ENCODE measurements around the gene CHD5.

The CHD5 gene

DNA sequence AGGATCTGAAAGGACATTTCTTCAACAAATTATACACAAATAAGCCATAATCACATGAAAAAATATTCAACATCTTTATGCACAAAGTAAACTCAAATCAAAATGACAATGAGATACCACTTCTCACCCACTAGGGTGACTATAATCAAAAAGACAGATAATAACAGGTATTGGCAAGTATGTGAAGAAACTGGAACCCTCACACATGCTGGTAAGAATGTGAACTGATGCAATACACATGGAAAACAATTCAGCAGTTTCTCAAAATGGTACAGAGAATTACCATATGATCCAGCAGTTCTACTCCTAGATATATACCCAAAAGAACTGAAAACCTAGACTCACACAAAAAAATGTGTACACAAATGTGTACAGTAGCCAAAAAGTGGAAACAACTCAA, 62.5 kb downstream of the CHD5 start:
- Histone ChIP-seq H3K4me3 (ENCODE audit: low read length) (no peak overlapping the region), H2AFZ (ENCODE audit: low read length) (no peak overlapping the region), H4K20me1 (ENCODE audit: insufficient read depth, low read length) (no peaks in the 10 kb centered on the region), H3K79me2 (ENCODE audit: low read length) (no peaks in the 10 kb centered on the region), H3K4me1 (ENCODE audit: low read length) (no peaks in the 10 kb centered on the region), H3K4me2 (ENCODE audit: low read depth, low read length) (no peak overlapping the region), H3F3A (ENCODE audit: insufficient read depth, low read length) (no peaks in the 10 kb centered on the region), H3K9me3 (replicated peaks; ENCODE audit: insufficient read depth, low read length) (no peaks in the 10 kb centered on the region), H3K9me2 (replicated peaks; ENCODE audit: insufficient read depth, low read length) (no peaks in the 10 kb centered on the region), H3K36me3 (replicated peaks; ENCODE audit: insufficient read depth, low read length) (no peaks in the 10 kb centered on the region), H3K9ac (ENCODE audit: low read length) (no peak overlapping the region), H3K27ac (ENCODE audit: low read length) (no peak overlapping the region), H3K27me3 (replicated peaks; ENCODE audit: insufficient read depth, low read length) (peaks cover 84% of the 10 kb centered on the region)
- no peak for TF ChIP-seq EZH2phosphoT487 (IDR thresholded peaks at IDR 0.05; ENCODE audit: low read length)
- TF ChIP-seq, protein P1, sequence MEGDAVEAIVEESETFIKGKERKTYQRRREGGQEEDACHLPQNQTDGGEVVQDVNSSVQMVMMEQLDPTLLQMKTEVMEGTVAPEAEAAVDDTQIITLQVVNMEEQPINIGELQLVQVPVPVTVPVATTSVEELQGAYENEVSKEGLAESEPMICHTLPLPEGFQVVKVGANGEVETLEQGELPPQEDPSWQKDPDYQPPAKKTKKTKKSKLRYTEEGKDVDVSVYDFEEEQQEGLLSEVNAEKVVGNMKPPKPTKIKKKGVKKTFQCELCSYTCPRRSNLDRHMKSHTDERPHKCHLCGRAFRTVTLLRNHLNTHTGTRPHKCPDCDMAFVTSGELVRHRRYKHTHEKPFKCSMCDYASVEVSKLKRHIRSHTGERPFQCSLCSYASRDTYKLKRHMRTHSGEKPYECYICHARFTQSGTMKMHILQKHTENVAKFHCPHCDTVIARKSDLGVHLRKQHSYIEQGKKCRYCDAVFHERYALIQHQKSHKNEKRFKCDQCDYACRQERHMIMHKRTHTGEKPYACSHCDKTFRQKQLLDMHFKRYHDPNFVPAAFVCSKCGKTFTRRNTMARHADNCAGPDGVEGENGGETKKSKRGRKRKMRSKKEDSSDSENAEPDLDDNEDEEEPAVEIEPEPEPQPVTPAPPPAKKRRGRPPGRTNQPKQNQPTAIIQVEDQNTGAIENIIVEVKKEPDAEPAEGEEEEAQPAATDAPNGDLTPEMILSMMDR (IDR thresholded peaks at IDR 0.05; ENCODE audit: low read length): no peak
- no peak for TF ChIP-seq EZH2 (optimal IDR thresholded peaks at IDR 0.05; ENCODE audit: low read depth, low read length)
- DNase-seq: no peak

DNA sequence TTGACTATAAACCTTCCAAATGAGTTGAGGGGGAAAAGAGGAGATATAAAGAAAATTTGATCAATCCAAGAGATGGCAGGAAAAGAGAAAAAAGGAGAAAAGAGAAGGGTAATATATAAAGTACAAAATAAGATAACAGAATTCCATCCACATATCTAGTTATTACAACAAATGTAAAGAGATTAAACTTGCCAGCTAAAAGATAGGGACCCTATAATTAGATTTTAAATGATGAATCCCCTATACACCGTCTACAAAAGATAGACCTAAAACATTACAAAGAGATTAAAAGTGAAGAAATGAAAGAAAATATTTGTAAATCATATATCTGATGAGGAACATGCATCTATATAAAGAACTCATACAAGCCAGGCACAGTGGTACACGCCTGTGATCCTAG, 63.1 kb downstream of the CHD5 start:
- H2AFZ ChIP-seq (ENCODE audit: low read length): no peak overlapping the region
- H3K4me3 ChIP-seq (ENCODE audit: low read length): no peak overlapping the region
- H3K4me1 ChIP-seq (ENCODE audit: low read length): no peaks in the 10 kb centered on the region
- H3F3A ChIP-seq (ENCODE audit: insufficient read depth, low read length): no peaks in the 10 kb centered on the region
- no peaks in the 10 kb centered on the region for H4K20me1 ChIP-seq (ENCODE audit: insufficient read depth, low read length)
- no peaks in the 10 kb centered on the region for H3K9me2 ChIP-seq (replicated peaks; ENCODE audit: insufficient read depth, low read length)
- DNase-seq: no peak
- H3K27ac ChIP-seq (ENCODE audit: low read length): no peak overlapping the region
- H3K4me2 ChIP-seq (ENCODE audit: low read depth, low read length): no peak overlapping the region
- H3K9me3 ChIP-seq (replicated peaks; ENCODE audit: insufficient read depth, low read length): no peaks in the 10 kb centered on the region
- H3K79me2 ChIP-seq (ENCODE audit: low read length): no peaks in the 10 kb centered on the region
- H3K9ac ChIP-seq (ENCODE audit: low read length): no peak overlapping the region
- peaks cover 84% of the 10 kb centered on the region for H3K27me3 ChIP-seq (replicated peaks; ENCODE audit: insufficient read depth, low read length)
- no peaks in the 10 kb centered on the region for H3K36me3 ChIP-seq (replicated peaks; ENCODE audit: insufficient read depth, low read length)
- TF ChIP-seq, protein P1 (IDR thresholded peaks at IDR 0.05; ENCODE audit: low read length): no peak
- TF ChIP-seq EZH2 (optimal IDR thresholded peaks at IDR 0.05; ENCODE audit: low read depth, low read length): no peak

DNA sequence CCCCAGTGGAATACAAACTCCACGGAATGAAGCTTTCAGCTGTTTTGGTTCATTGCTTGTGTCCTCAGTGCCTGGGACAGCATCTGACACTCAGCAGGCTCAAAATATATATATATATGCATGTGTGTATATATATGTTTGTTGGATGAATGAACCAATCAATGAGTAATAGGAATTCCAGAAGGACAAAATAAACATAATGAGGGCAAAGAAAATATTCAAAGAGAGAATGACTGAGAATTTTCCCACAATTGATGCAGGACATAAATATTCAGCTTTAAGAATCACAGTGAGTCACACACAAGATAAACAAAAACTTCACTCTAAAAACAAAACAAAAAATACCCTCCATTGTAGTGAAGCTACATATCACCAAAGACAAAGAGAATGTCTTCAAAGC, 64.0 kb downstream of the CHD5 start:
- no peaks in the 10 kb centered on the region for H3K9me2 ChIP-seq (replicated peaks; ENCODE audit: insufficient read depth, low read length)
- no peak overlapping the region for H3K9ac ChIP-seq (ENCODE audit: low read length)
- no peaks in the 10 kb centered on the region for H3F3A ChIP-seq (ENCODE audit: insufficient read depth, low read length)
- no peak overlapping the region for H3K4me2 ChIP-seq (ENCODE audit: low read depth, low read length)
- H3K27ac ChIP-seq (ENCODE audit: low read length): no peak overlapping the region
- no peak overlapping the region for H2AFZ ChIP-seq (ENCODE audit: low read length)
- H3K9me3 ChIP-seq (replicated peaks; ENCODE audit: insufficient read depth, low read length): no peaks in the 10 kb centered on the region
- H3K79me2 ChIP-seq (ENCODE audit: low read length): no peaks in the 10 kb centered on the region
- no peaks in the 10 kb centered on the region for H4K20me1 ChIP-seq (ENCODE audit: insufficient read depth, low read length)
- H3K27me3 ChIP-seq (replicated peaks; ENCODE audit: insufficient read depth, low read length): peaks cover 82% of the 10 kb centered on the region
- no peaks in the 10 kb centered on the region for H3K4me1 ChIP-seq (ENCODE audit: low read length)
- DNase-seq: no peak
- H3K4me3 ChIP-seq (ENCODE audit: low read length): no peak overlapping the region
- H3K36me3 ChIP-seq (replicated peaks; ENCODE audit: insufficient read depth, low read length): no peaks in the 10 kb centered on the region
- TF ChIP-seq, protein P1 (IDR thresholded peaks at IDR 0.05; ENCODE audit: low read length): no peak
- no peak for TF ChIP-seq EZH2 (optimal IDR thresholded peaks at IDR 0.05; ENCODE audit: low read depth, low read length)
- TF ChIP-seq EZH2phosphoT487 (IDR thresholded peaks at IDR 0.05; ENCODE audit: low read length): no peak

Data from MM.1S (cell line).